DND-41 (cell line): ENCODE measurements around the gene RNF4.

ENCODE experiments used
- ATAC-seq: fragments of 200-7000 bp; cut with Tn5 transposase; 3 replicates; pipeline ENCODE4 v1.9.1; 2021; ENCODE audit warnings: low read depth; ENCODE audit not compliant: insufficient read depth
- DNase-seq: peaks from one replicate; pipeline ENCODE4 v3.0.0-alpha.2; 2020
- H2AFZ ChIP-seq: 2 replicates; pipeline ENCODE4 v1.6.0; 2012; ENCODE audit warnings: low read depth, low read length
- H3K27ac ChIP-seq: 2 replicates; pipeline ENCODE4 v1.5.1; 2012; ENCODE audit warnings: low read length, inconsistent platforms
- H3K27me3 ChIP-seq: fragments of 200-600 bp; sonication (generic); 2 replicates; pipeline ENCODE4 v1.6.0; 2012; ENCODE audit warnings: low read length, mild to moderate bottlenecking, inconsistent platforms; ENCODE audit not compliant: insufficient read depth, poor library complexity
- H3K36me3 ChIP-seq: 2 replicates; pipeline ENCODE4 v1.5.1; 2012; ENCODE audit warnings: low read length, inconsistent platforms; ENCODE audit not compliant: insufficient read depth
- H3K4me1 ChIP-seq: 2 replicates; pipeline ENCODE4 v1.5.1; 2012; ENCODE audit warnings: mild to moderate bottlenecking, low read length; ENCODE audit not compliant: insufficient read depth
- H3K4me2 ChIP-seq: 2 replicates; pipeline ENCODE4 v1.6.0; 2012; ENCODE audit warnings: mild to moderate bottlenecking, moderate library complexity, low read length, inconsistent platforms; ENCODE audit not compliant: insufficient read depth
- H3K4me3 ChIP-seq, 2 experiments: fragments of 200-600 bp in 1 of 2; shearing (Covaris generic) in 1 of 2; 2 replicates each; pipeline ENCODE4 v1.5.1; 2012 to 2016; ENCODE audit warnings: inconsistent platforms in 2 of 2, low read length in 2 of 2, mild to moderate bottlenecking in 2 of 2, low read depth in 1 of 2, moderate library complexity in 1 of 2
- H3K79me2 ChIP-seq: 2 replicates; pipeline ENCODE4 v1.6.0; 2012; ENCODE audit warnings: low read length, inconsistent platforms; ENCODE audit not compliant: insufficient read depth
- H3K9ac ChIP-seq: 2 replicates; pipeline ENCODE4 v1.6.0; 2012; ENCODE audit warnings: low read depth, mild to moderate bottlenecking, inconsistent platforms, low read length, moderate library complexity
- H3K9me3 ChIP-seq: 2 replicates; pipeline ENCODE4 v1.5.1; 2012; ENCODE audit warnings: low read length, moderate library complexity, mild to moderate bottlenecking, inconsistent platforms; ENCODE audit not compliant: insufficient read depth, severe bottlenecking
- H4K20me1 ChIP-seq: 2 replicates; pipeline ENCODE4 v1.6.0; 2012; ENCODE audit warnings: low read length; ENCODE audit not compliant: insufficient read depth
- EZH2 ChIP-seq: IDR thresholded peaks from 3 replicates; pipeline ENCODE4 v1.6.1; 2012; ENCODE audit warnings: borderline replicate concordance, low read depth, mild to moderate bottlenecking, moderate library complexity, low read length, inconsistent platforms; ENCODE audit not compliant: severe bottlenecking
- TF ChIP-seq, protein P1 (sequence below): IDR thresholded peaks from 2 replicates; pipeline ENCODE4 v1.5.1; 2012; ENCODE audit warnings: borderline replicate concordance, low read length, moderate library complexity, mild to moderate bottlenecking; ENCODE audit not compliant: poor library complexity, severe bottlenecking; ENCODE audit errors: extremely low read depth

The RNF4 gene

DNA sequence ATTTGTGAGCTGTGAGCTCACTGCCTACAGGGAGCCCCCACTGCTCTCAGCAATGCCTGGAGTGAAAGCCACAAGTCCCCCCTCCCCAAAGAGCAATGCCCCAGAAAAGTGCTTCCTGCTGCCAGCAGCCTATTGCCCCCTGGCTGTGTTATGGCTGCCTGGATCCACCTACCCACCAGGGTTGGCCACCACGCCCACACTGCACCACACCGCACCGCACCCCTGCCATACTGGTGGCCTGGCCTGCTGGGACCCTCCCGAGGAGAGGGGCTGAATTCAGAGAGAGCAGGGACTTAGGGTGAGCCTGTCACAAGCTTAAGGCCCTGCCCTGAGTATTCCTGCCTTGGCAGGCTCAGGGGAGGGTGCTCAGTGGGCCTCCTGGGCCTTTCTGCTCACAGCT lies 45.8 kb upstream of the RNF4 start:
- no peak for TF ChIP-seq EZH2
- TF ChIP-seq, protein P1, sequence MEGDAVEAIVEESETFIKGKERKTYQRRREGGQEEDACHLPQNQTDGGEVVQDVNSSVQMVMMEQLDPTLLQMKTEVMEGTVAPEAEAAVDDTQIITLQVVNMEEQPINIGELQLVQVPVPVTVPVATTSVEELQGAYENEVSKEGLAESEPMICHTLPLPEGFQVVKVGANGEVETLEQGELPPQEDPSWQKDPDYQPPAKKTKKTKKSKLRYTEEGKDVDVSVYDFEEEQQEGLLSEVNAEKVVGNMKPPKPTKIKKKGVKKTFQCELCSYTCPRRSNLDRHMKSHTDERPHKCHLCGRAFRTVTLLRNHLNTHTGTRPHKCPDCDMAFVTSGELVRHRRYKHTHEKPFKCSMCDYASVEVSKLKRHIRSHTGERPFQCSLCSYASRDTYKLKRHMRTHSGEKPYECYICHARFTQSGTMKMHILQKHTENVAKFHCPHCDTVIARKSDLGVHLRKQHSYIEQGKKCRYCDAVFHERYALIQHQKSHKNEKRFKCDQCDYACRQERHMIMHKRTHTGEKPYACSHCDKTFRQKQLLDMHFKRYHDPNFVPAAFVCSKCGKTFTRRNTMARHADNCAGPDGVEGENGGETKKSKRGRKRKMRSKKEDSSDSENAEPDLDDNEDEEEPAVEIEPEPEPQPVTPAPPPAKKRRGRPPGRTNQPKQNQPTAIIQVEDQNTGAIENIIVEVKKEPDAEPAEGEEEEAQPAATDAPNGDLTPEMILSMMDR = no peak
- Histone ChIP-seq H4K20me1 (peaks cover 39% of the 10 kb centered on the region), H3K27ac (no peak overlapping the region), H3K4me1 (peaks cover 7% of the 10 kb centered on the region), H3K79me2 (no peaks in the 10 kb centered on the region), H3K9ac (no peak overlapping the region), H3K4me2 (no peak overlapping the region), H3K36me3 (no peaks in the 10 kb centered on the region), H3K9me3 (no peaks in the 10 kb centered on the region), H3K4me3 (no peak overlapping the region), H3K27me3 (peaks cover 31% of the 10 kb centered on the region), H2AFZ (no peak overlapping the region)
- DNase-seq = no peak
- ATAC-seq = no peak

DNA sequence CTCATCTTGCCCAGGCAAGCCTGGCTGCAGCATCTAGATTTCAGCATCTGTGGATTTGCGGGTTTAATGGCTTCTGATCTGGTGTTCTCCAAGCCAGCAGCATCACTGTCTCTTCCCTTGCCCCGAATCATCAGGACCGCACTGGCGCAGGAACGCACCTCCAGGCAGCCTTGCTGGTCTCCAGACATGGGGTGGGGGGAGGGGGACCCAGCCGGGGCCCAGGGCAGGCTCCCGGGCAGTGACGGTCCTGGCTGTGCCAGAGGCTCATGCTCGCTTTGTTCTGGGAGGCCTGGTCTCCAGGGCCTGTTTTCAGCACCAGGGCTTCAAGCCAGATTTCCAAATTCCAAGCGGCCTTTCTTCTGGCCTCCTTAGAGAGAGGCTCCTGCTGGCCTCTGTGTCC lies 45.2 kb upstream of the RNF4 start:
- no peak for DNase-seq
- Histone ChIP-seq H3K9ac (no peak overlapping the region), H3K27me3 (peaks cover 31% of the 10 kb centered on the region), H2AFZ (no peak overlapping the region), H4K20me1 (peaks cover 41% of the 10 kb centered on the region), H3K4me3 (no peak overlapping the region), H3K4me1 (peaks cover 7% of the 10 kb centered on the region), H3K36me3 (no peaks in the 10 kb centered on the region), H3K79me2 (no peaks in the 10 kb centered on the region), H3K9me3 (no peaks in the 10 kb centered on the region), H3K4me2 (no peak overlapping the region), H3K27ac (no peak overlapping the region)
- TF ChIP-seq, protein P1 = no peak
- no peak for ATAC-seq

DNA sequence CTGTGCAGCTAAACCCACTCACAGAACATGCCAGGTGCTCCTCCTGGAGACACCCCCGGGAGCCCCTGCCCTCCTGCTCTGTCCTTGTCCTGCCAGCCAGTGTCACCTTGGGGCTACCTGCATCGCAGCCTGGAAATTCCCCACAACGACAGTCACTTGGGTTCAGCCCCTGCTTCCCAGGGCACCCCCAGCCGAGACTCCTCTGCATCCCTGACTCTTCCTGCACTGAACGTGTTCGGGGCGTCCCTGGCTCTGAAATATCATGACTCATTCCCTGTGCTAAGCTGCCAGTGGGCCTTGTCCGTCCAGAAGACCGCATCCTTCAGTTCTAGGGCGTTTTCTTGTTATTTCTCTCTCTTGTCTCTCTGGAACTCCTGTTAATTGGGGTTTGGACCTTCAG lies 44.3 kb upstream of the RNF4 start:
- Histone ChIP-seq H3K9me3 (no peaks in the 10 kb centered on the region), H3K4me1 (no peaks in the 10 kb centered on the region), H3K27ac (no peak overlapping the region), H3K9ac (no peak overlapping the region), H3K36me3 (no peaks in the 10 kb centered on the region), H3K4me2 (no peak overlapping the region), H4K20me1 (peaks cover 45% of the 10 kb centered on the region), H3K79me2 (no peaks in the 10 kb centered on the region), H2AFZ (no peak overlapping the region), H3K27me3 (peaks cover 24% of the 10 kb centered on the region), H3K4me3 (no peak overlapping the region)
- TF ChIP-seq, protein P1 = no peak
- TF ChIP-seq EZH2 = no peak
- DNase-seq (no peak), ATAC-seq (no peak)
